PC-3 (cell line): ENCODE data around the gene FOXK1. TPM values are rescaled to one million over a fixed set of nuclear protein-coding genes. Genes with fewer than 3 reads are reported as not detected.

Source experiments
- ATAC-seq: fragments of 200-7000 bp; cut with Tn5 transposase; 2 replicates; pipeline ENCODE4 v1.9.1; 2020; ENCODE audit warnings: mild to moderate bottlenecking, moderate library complexity
- BruUV-seq: library from RNA; stranded (reverse); fragments of 400-500 nt; replicated peaks from 2 replicates; lab custom pipeline; 2021; lab: Mats Ljungman, UMichigan
- CTCF ChIA-PET: fragments of 300-600 bp; sonication (Branson Sonifier 250); formaldehyde crosslinking; loops from one replicate; lab custom pipeline; 2022; ENCODE audit warnings: antibody characterized with exemption; lab: Charles Lee
- POLR2A ChIA-PET: fragments of 300-600 bp; sonication (Branson Sonifier 250); formaldehyde crosslinking; loops from one replicate; lab custom pipeline; 2022; ENCODE audit warnings: antibody characterized with exemption; ENCODE audit not compliant: unreplicated experiment; lab: Charles Lee
- DNase-seq: peaks from one replicate; pipeline ENCODE4 v3.0.0-alpha.2; 2015
- H2AFZ ChIP-seq: fragments of 300-600 bp; sonication (generic); 2 replicates; pipeline ENCODE4 v1.6.0; 2016; ENCODE audit warnings: antibody characterized with exemption, low read length
- H3F3A ChIP-seq: fragments of 300-600 bp; sonication (generic); one replicate; pipeline ENCODE4 v1.6.0; 2017; ENCODE audit warnings: antibody characterized with exemption, low read length, control low read depth, mild to moderate bottlenecking; ENCODE audit not compliant: unreplicated experiment
- H3K27ac ChIP-seq: fragments of 300-600 bp; sonication (generic); 2 replicates; pipeline ENCODE4 v1.5.1; 2016; ENCODE audit warnings: mild to moderate bottlenecking, low read length
- H3K27me3 ChIP-seq: fragments of 300-600 bp; sonication (generic); 2 replicates; pipeline ENCODE4 v1.6.1; 2016; ENCODE audit warnings: low read length, mixed read lengths
- H3K36me3 ChIP-seq: fragments of 300-600 bp; sonication (generic); 2 replicates; pipeline ENCODE4 v1.6.1; 2016; ENCODE audit warnings: low read depth, mixed run types, low read length, mixed read lengths
- H3K4me1 ChIP-seq: fragments of 300-600 bp; sonication (generic); 2 replicates; pipeline ENCODE4 v1.5.1; 2016; ENCODE audit warnings: low read length; ENCODE audit not compliant: insufficient read depth
- H3K4me2 ChIP-seq: fragments of 300-600 bp; sonication (generic); 2 replicates; pipeline ENCODE4 v1.6.0; 2016; ENCODE audit warnings: low read length
- H3K4me3 ChIP-seq: fragments of 300-600 bp; sonication (generic); 2 replicates; pipeline ENCODE4 v1.5.1; 2016; ENCODE audit warnings: mild to moderate bottlenecking, low read length, mixed read lengths
- H3K79me2 ChIP-seq: fragments of 300-600 bp; sonication (generic); 2 replicates; pipeline ENCODE4 v1.6.1; 2017; ENCODE audit warnings: low read length, mixed read lengths
- H3K9ac ChIP-seq: fragments of 300-600 bp; sonication (generic); 2 replicates; pipeline ENCODE4 v1.6.0; 2016; ENCODE audit warnings: mild to moderate bottlenecking, low read length
- H3K9me2 ChIP-seq: fragments of 300-600 bp; sonication (generic); replicated peaks from 2 replicates; pipeline ENCODE4 v1.6.1; 2016; ENCODE audit warnings: mixed run types, low read length, mixed read lengths
- H3K9me3 ChIP-seq: fragments of 300-600 bp; sonication (generic); 2 replicates; pipeline ENCODE4 v1.6.1; 2016; ENCODE audit warnings: low read length, mixed read lengths
- H4K20me1 ChIP-seq: fragments of 300-600 bp; sonication (generic); 2 replicates; pipeline ENCODE4 v1.6.1; 2016; ENCODE audit warnings: low read length, mixed read lengths
- CTCF ChIP-seq: fragments of 300-600 bp; sonication (generic); conservative IDR thresholded peaks from 2 replicates; pipeline ENCODE4 v1.5.1; 2017; ENCODE audit warnings: antibody characterized with exemption, low read depth, mild to moderate bottlenecking, low read length
- EZH2 ChIP-seq: fragments of 300-600 bp; sonication (generic); IDR thresholded peaks from one replicate; pipeline ENCODE4 v1.6.1; 2017; ENCODE audit warnings: antibody characterized with exemption, mild to moderate bottlenecking, low read length; ENCODE audit not compliant: unreplicated experiment
- EZH2phosphoT487 ChIP-seq: fragments of 300-600 bp; sonication (generic); IDR thresholded peaks from 2 replicates; pipeline ENCODE4 v1.6.1; 2018; ENCODE audit warnings: mild to moderate bottlenecking, antibody characterized with exemption, low read length, borderline replicate concordance
- intact Hi-C: fragments of 100-400 bp; cut with micrococcal nuclease; formaldehyde crosslinking; loops from 2 replicates; pipeline ENCODE4 v1.9.0; 2023
- total RNA-seq: library from RNA; depleted of rRNA; stranded (reverse); fragments of >200 nt; gene quantifications from 2 replicates; pipeline ENCODE4 v1.2.3, GENCODE V29; 2014

FOXK1 gene
- total RNA-seq, 1 experiment from 2014 or later: 13.2 TPM

- CTCF ChIA-PET: no interaction called here
- Histone ChIP-seq H3K4me2 (no peak overlapping the region), H3K9me3 (no peaks in the 10 kb centered on the region), H3K36me3 (no peaks in the 10 kb centered on the region), H3K79me2 (no peaks in the 10 kb centered on the region), H3K9me2 (no peaks in the 10 kb centered on the region), H3F3A (no peaks in the 10 kb centered on the region), H3K27ac (no peak overlapping the region), H3K9ac (no peak overlapping the region), H3K27me3 (no peaks in the 10 kb centered on the region), H2AFZ (no peak overlapping the region), H3K4me3 (no peak overlapping the region), H3K4me1 (no peaks in the 10 kb centered on the region), H4K20me1 (no peaks in the 10 kb centered on the region)
- no TSS peak for BruUV-seq
- TF ChIP-seq EZH2 (no peak), CTCF (no peak), EZH2phosphoT487 (no peak)
- POLR2A ChIA-PET: no interaction called here
- ATAC-seq (no peak), DNase-seq (no peak)
- intact Hi-C loops: no loop called here
Measured at GRCh38 chr7:4806983-4807597, 125.0 kb downstream of the FOXK1 start.

GRCh38 chr7:4807598-4808016, 125.5 kb downstream of the FOXK1 start:
- no peaks in the 10 kb centered on the region for H3K9me2 ChIP-seq
- H3K79me2 ChIP-seq: no peaks in the 10 kb centered on the region
- TF ChIP-seq CTCF: no peak
- TF ChIP-seq EZH2phosphoT487: no peak
- intact Hi-C loops: no loop called here
- H3K4me3 ChIP-seq: no peak overlapping the region
- CTCF ChIA-PET: no interaction called here
- ATAC-seq (no peak), DNase-seq (no peak)
- H3K9me3 ChIP-seq: no peaks in the 10 kb centered on the region
- no peak overlapping the region for H3K4me2 ChIP-seq
- POLR2A ChIA-PET: no interaction called here
- no peaks in the 10 kb centered on the region for H3F3A ChIP-seq
- H3K4me1 ChIP-seq: no peaks in the 10 kb centered on the region
- no peaks in the 10 kb centered on the region for H3K27me3 ChIP-seq
- H3K9ac ChIP-seq: no peak overlapping the region
- no TSS peak for BruUV-seq
- H3K27ac ChIP-seq: no peak overlapping the region
- H4K20me1 ChIP-seq: no peaks in the 10 kb centered on the region
- H2AFZ ChIP-seq: no peak overlapping the region
- H3K36me3 ChIP-seq: no peaks in the 10 kb centered on the region

DNA sequence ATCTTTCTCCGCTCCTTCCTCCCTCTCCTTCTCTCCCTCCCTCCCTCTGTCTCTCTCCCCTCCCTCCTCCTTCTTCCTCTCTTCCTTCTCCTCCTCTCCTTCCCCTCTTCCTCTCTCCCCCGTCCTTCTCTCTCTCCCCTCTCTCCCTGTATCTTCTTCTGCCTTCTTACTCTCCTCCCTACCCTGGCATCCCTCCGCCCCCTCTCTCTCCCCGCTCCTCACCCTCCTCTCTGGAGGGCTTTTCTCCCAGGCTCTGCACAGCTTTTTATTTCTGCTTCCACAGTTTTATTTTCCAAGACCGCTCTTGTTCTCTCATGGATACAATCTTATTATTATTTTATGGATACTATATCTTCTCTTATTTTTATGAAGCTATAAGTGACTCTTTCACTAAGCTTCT, 125.9 kb downstream of the FOXK1 start:
- Histone ChIP-seq H3K79me2 (no peaks in the 10 kb centered on the region), H3K27ac (no peak overlapping the region), H3K4me1 (no peaks in the 10 kb centered on the region), H3K36me3 (no peaks in the 10 kb centered on the region), H3K9me3 (no peaks in the 10 kb centered on the region), H4K20me1 (no peaks in the 10 kb centered on the region), H3K4me2 (no peak overlapping the region), H3K4me3 (no peak overlapping the region), H3K27me3 (no peaks in the 10 kb centered on the region), H3K9me2 (no peaks in the 10 kb centered on the region), H3K9ac (no peak overlapping the region), H3F3A (no peaks in the 10 kb centered on the region), H2AFZ (no peak overlapping the region)
- CTCF ChIA-PET: no interaction called here
- intact Hi-C loops: no loop called here
- TF ChIP-seq EZH2phosphoT487: no peak
- no peak for TF ChIP-seq EZH2
- no peak for TF ChIP-seq CTCF
- POLR2A ChIA-PET: no interaction called here
- ATAC-seq: no peak
- no TSS peak for BruUV-seq
- no peak for DNase-seq
